Glutamatergic neuron (in vitro differentiated cells): ENCODE measurements around the gene ACAN. TPM values are rescaled to one million over a fixed set of nuclear protein-coding genes. Genes with fewer than 3 reads are reported as not detected.
A peak's percentile ranks its signal among the peaks of the same experiment; 100 is the strongest.

Experiments
- DNase-seq: peaks from one replicate; pipeline ENCODE4 v3.0.0; 2022
- H3K27ac Mint-ChIP-seq: one replicate; pipeline ENCODE4 v1.8.0; 2020; ENCODE audit warnings: mild to moderate bottlenecking, mixed read lengths, inconsistent platforms; ENCODE audit not compliant: unreplicated experiment
- H3K27me3 Mint-ChIP-seq: one replicate; pipeline ENCODE4 v1.8.0; 2020; ENCODE audit warnings: mild to moderate bottlenecking, moderate library complexity, mixed read lengths, inconsistent platforms; ENCODE audit not compliant: unreplicated experiment
- H3K36me3 Mint-ChIP-seq: one replicate; pipeline ENCODE4 v1.8.0; 2020; ENCODE audit warnings: mild to moderate bottlenecking, mixed read lengths, inconsistent platforms; ENCODE audit not compliant: unreplicated experiment
- H3K4me1 Mint-ChIP-seq: one replicate; pipeline ENCODE4 v1.8.0; 2020; ENCODE audit warnings: mild to moderate bottlenecking, low read depth, mixed read lengths, inconsistent platforms; ENCODE audit not compliant: unreplicated experiment
- H3K4me3 Mint-ChIP-seq: one replicate; pipeline ENCODE4 v1.8.0; 2020; ENCODE audit warnings: mild to moderate bottlenecking, mixed read lengths, inconsistent platforms; ENCODE audit not compliant: unreplicated experiment
- H3K9me3 Mint-ChIP-seq: one replicate; pipeline ENCODE4 v1.8.0; 2020; ENCODE audit warnings: mild to moderate bottlenecking, moderate library complexity, mixed read lengths, inconsistent platforms; ENCODE audit not compliant: unreplicated experiment
- CTCF ChIP-seq: fragments of 200-600 bp; sonication (generic); IDR thresholded peaks from one replicate; pipeline ENCODE4 v1.5.0; 2021; ENCODE audit not compliant: partially characterized antibody, unreplicated experiment
- total RNA-seq: library from RNA; stranded (reverse); fragmentation: NEBNext Ultra II Directional; extraction: Animal tissue kit (Norgen Biotek cat#: 25700); gene quantifications from one replicate; pipeline ENCODE4 v1.2.1, GENCODE V29; 2021; ENCODE audit not compliant: unreplicated experiment

Gene ACAN
- total RNA-seq, 1 donor from 2014 or later = 0.05 TPM

DNA sequence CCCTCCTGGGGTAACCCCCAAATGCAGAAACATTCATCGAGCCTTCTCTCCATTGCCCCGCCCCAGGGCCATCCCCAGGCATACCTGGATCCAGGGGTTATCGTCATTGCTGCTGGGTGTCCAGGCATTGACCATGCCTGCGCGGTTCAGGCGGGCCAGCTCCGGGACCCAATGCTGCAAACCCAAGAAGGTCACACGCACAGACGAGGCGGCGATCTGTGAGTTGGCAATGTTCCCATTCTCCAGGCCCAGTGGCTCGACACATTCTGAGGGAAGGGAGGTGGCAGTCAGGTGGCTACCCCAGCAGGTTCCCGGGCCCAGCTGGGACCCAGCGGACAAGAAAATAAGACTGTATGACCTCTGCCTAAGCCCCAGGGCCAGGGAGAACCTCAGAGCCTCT lies 103.9 kb downstream of the ACAN start:
- peaks cover 9% of the 10 kb centered on the region for H3K9me3 Mint-ChIP-seq
- no peak for DNase-seq
- H3K36me3 Mint-ChIP-seq = no peaks in the 10 kb centered on the region
- no peak for TF ChIP-seq CTCF
- H3K4me1 Mint-ChIP-seq = peaks cover 8% of the 10 kb centered on the region
- H3K4me3 Mint-ChIP-seq = no peak overlapping the region
- H3K27me3 Mint-ChIP-seq = peaks cover 4% of the 10 kb centered on the region
- no peak overlapping the region for H3K27ac Mint-ChIP-seq

- Mint-ChIP-seq H3K36me3 (no peaks in the 10 kb centered on the region), H3K4me1 (peaks cover 9% of the 10 kb centered on the region)
Measured at GRCh38 chr15:88908123-88908522, 104.9 kb downstream of the ACAN start.

GRCh38 chr15:88908697-88909621 lies 105.7 kb downstream of the ACAN start:
- Mint-ChIP-seq H3K4me3 (no peak overlapping the region), H3K27me3 (peaks cover 4% of the 10 kb centered on the region), H3K27ac (peak overlapping the region; percentile 29), H3K36me3 (no peaks in the 10 kb centered on the region), H3K9me3 (peaks cover 11% of the 10 kb centered on the region), H3K4me1 (peaks cover 11% of the 10 kb centered on the region)
- no peak for TF ChIP-seq CTCF
- DNase-seq = no peak

More at GRCh38 chr15:88908123-88908522, 104.9 kb downstream of the ACAN start:
- DNase-seq = no peak
- H3K27me3 Mint-ChIP-seq = peaks cover 4% of the 10 kb centered on the region
- H3K4me3 Mint-ChIP-seq = no peak overlapping the region
- no peak for TF ChIP-seq CTCF
- no peak overlapping the region for H3K27ac Mint-ChIP-seq
- H3K9me3 Mint-ChIP-seq = peaks cover 9% of the 10 kb centered on the region

GRCh38 chr15:88909956-88910831 lies 107.0 kb downstream of the ACAN start:
- no peaks in the 10 kb centered on the region for H3K36me3 Mint-ChIP-seq

More at GRCh38 chr15:88909956-88910831, 107.0 kb downstream of the ACAN start:
- no peak for DNase-seq
- Mint-ChIP-seq H3K4me3 (no peak overlapping the region), H3K27ac (no peak overlapping the region), H3K27me3 (peaks cover 4% of the 10 kb centered on the region), H3K9me3 (peaks cover 9% of the 10 kb centered on the region), H3K4me1 (peaks cover 11% of the 10 kb centered on the region)
- TF ChIP-seq CTCF = no peak
